Measurements from ENCODE around the gene CD2. TPM values are rescaled to one million over a fixed set of nuclear protein-coding genes. Genes with fewer than 3 reads are reported as not detected.

Gene CD2
- total and polyA plus RNA-seq, 2 donors (not counting 3 experiments of a cell fraction or from before 2014, with no cell fraction given), result not detected

- ChIA-PET POLR2A (no interaction called here), CTCF (interaction anchor here (1.3 to 1.5 kb wide), 2 partner anchors 15 to 522 kb away, joined by 3 read pairs; no protein-coding TSS in a partner anchor)
- no peak overlapping the region for H3K27ac ChIP-seq (ENCODE audit: insufficient read depth, low read depth, low read length)
- H3K4me1 ChIP-seq (ENCODE audit: control insufficient read depth, extremely low read depth, insufficient read depth, low read length), result no peaks in the 10 kb centered on the region
- no peak overlapping the region for H2AFZ ChIP-seq (ENCODE audit: low read depth, low read length)
- H3K9ac ChIP-seq (replicated peaks; ENCODE audit: extremely low read depth, insufficient read depth, low read length), result no peak overlapping the region
- no peaks in the 10 kb centered on the region for H3K27me3 ChIP-seq (ENCODE audit: control insufficient read depth in 2 of 2, insufficient read depth in 2 of 2, low read length in 2 of 2)
- H3K4me3 ChIP-seq (replicated peaks in 1 of 3; ENCODE audit: insufficient read depth in 1 of 3, low read depth in 1 of 3, low read length in 3 of 3), result no peak overlapping the region
- H3K79me2 ChIP-seq (ENCODE audit: control insufficient read depth, insufficient read depth, low read length), result no peaks in the 10 kb centered on the region
- H3K9me3 ChIP-seq (replicated peaks; ENCODE audit: control insufficient read depth, insufficient read depth, low read length), result no peaks in the 10 kb centered on the region
- no peak for DNase-seq (ENCODE audit: low read depth, low spot score)
- no peak for FAIRE-seq
- no peak overlapping the region for H3K4me2 ChIP-seq (ENCODE audit: insufficient read depth, low read length)
- H3K36me3 ChIP-seq (ENCODE audit: control insufficient read depth in 2 of 2, extremely low read depth in 1 of 2, insufficient read depth in 2 of 2, low read length in 2 of 2), result no peaks in the 10 kb centered on the region
- dilution Hi-C loops (cut with MboI; ENCODE audit: extremely low pct_ligation_motif_present, low sequenced_read_pairs) (no loop called here), intact Hi-C loops (cut with micrococcal nuclease) (no loop called here)
- no TSS peak for BruUV-seq (replicated peaks)
- no peaks in the 10 kb centered on the region for H4K20me1 ChIP-seq (replicated peaks; ENCODE audit: control insufficient read depth, extremely low read depth, insufficient read depth, low read length)
- H3K9me1 ChIP-seq (replicated peaks; ENCODE audit: control insufficient read depth, extremely low read depth, insufficient read depth, low read length), result no peaks in the 10 kb centered on the region
- TF ChIP-seq, protein P1, sequence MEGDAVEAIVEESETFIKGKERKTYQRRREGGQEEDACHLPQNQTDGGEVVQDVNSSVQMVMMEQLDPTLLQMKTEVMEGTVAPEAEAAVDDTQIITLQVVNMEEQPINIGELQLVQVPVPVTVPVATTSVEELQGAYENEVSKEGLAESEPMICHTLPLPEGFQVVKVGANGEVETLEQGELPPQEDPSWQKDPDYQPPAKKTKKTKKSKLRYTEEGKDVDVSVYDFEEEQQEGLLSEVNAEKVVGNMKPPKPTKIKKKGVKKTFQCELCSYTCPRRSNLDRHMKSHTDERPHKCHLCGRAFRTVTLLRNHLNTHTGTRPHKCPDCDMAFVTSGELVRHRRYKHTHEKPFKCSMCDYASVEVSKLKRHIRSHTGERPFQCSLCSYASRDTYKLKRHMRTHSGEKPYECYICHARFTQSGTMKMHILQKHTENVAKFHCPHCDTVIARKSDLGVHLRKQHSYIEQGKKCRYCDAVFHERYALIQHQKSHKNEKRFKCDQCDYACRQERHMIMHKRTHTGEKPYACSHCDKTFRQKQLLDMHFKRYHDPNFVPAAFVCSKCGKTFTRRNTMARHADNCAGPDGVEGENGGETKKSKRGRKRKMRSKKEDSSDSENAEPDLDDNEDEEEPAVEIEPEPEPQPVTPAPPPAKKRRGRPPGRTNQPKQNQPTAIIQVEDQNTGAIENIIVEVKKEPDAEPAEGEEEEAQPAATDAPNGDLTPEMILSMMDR (IDR thresholded peaks at IDR 0.05; ENCODE audit: extremely low read depth in 1 of 2, insufficient read depth in 1 of 2, low read depth in 1 of 2, low read length in 2 of 2), result no peak
- no peak for TF ChIP-seq JUN (IDR thresholded peaks at IDR 0.05; ENCODE audit: borderline replicate concordance, insufficient read depth, insufficient read length, low read depth)
- TF ChIP-seq GATA2 (IDR thresholded peaks at IDR 0.05; ENCODE audit: insufficient read depth, insufficient read length, low read depth, low read length), result no peak
- TF ChIP-seq MYC (IDR thresholded peaks at IDR 0.05; ENCODE audit: low read depth, low read length), result no peak
Observed at GRCh38 chr1:116762281-116762680, 8.1 kb downstream of the CD2 start.

GRCh38 chr1:116762781-116763115 is 8.5 kb downstream of the CD2 start:
- CTCF ChIA-PET, result interaction anchor here (0.6 to 2.7 kb wide), 4 partner anchors 15 to 522 kb away, joined by 3 to 6 read pairs (median 4); no protein-coding TSS in a partner anchor
- dilution Hi-C loops (cut with MboI; ENCODE audit: extremely low pct_ligation_motif_present, low sequenced_read_pairs) (no loop called here), intact Hi-C loops (cut with micrococcal nuclease) (no loop called here)
- Histone ChIP-seq H4K20me1 (replicated peaks; ENCODE audit: control insufficient read depth, extremely low read depth, insufficient read depth, low read length) (no peaks in the 10 kb centered on the region), H3K9me1 (replicated peaks; ENCODE audit: control insufficient read depth, extremely low read depth, insufficient read depth, low read length) (no peaks in the 10 kb centered on the region), H3K27ac (ENCODE audit: insufficient read depth, low read depth, low read length) (no peak overlapping the region), H3K36me3 (ENCODE audit: control insufficient read depth in 2 of 2, extremely low read depth in 1 of 2, insufficient read depth in 2 of 2, low read length in 2 of 2) (no peaks in the 10 kb centered on the region), H3K4me1 (ENCODE audit: control insufficient read depth, extremely low read depth, insufficient read depth, low read length) (no peaks in the 10 kb centered on the region), H3K79me2 (ENCODE audit: control insufficient read depth, insufficient read depth, low read length) (no peaks in the 10 kb centered on the region), H2AFZ (ENCODE audit: low read depth, low read length) (no peak overlapping the region), H3K4me2 (ENCODE audit: insufficient read depth, low read length) (no peak overlapping the region), H3K4me3 (replicated peaks in 1 of 3; ENCODE audit: insufficient read depth in 1 of 3, low read depth in 1 of 3, low read length in 3 of 3) (no peak overlapping the region), H3K27me3 (ENCODE audit: control insufficient read depth in 2 of 2, insufficient read depth in 2 of 2, low read length in 2 of 2) (no peaks in the 10 kb centered on the region), H3K9ac (replicated peaks; ENCODE audit: extremely low read depth, insufficient read depth, low read length) (no peak overlapping the region), H3K9me3 (replicated peaks; ENCODE audit: control insufficient read depth, insufficient read depth, low read length) (no peaks in the 10 kb centered on the region)
- DNase-seq (ENCODE audit: low read depth, low spot score), result no peak
- TF ChIP-seq, protein P1 (IDR thresholded peaks at IDR 0.05; ENCODE audit: extremely low read depth in 1 of 2, insufficient read depth in 1 of 2, low read depth in 1 of 2, low read length in 2 of 2), result no peak
- no peak for TF ChIP-seq MYC (IDR thresholded peaks at IDR 0.05; ENCODE audit: low read depth, low read length)
- TF ChIP-seq JUN (IDR thresholded peaks at IDR 0.05; ENCODE audit: borderline replicate concordance, insufficient read depth, insufficient read length, low read depth), result no peak
- no peak for TF ChIP-seq FOS (IDR thresholded peaks at IDR 0.05; ENCODE audit: borderline replicate concordance, insufficient read depth, low read length)
- no peak for TF ChIP-seq GATA2 (IDR thresholded peaks at IDR 0.05; ENCODE audit: insufficient read depth, insufficient read length, low read depth, low read length)
- no peak for TF ChIP-seq EZH2 (IDR thresholded peaks at IDR 0.05; ENCODE audit: borderline replicate concordance, low read depth, low read length, severe bottlenecking)
- TF ChIP-seq POLR2A (IDR thresholded peaks at IDR 0.05; ENCODE audit: low read depth, low read length), result no peak
- TF ChIP-seq POLR2AphosphoS5 (IDR thresholded peaks at IDR 0.05; ENCODE audit: insufficient read depth, low read depth, low read length), result no peak
- TF ChIP-seq MAX (IDR thresholded peaks at IDR 0.05; ENCODE audit: insufficient read depth, insufficient read length), result no peak
- BruUV-seq (replicated peaks), result no TSS peak
- no peak for FAIRE-seq
- POLR2A ChIA-PET, result no interaction called here
